HepG2 (cell line): ENCODE results near the gene CCDC170. TPM values are rescaled to one million over a fixed set of nuclear protein-coding genes. Genes with fewer than 3 reads are reported as not detected.

ENCODE experiments used
- ATAC-seq: fragments of 200-7000 bp; cut with Tn5 transposase; 3 replicates; pipeline ENCODE4 v1.9.1; 2020; ENCODE audit warnings: mild to moderate bottlenecking, moderate library complexity
- BruUV-seq: library from RNA; stranded (reverse); fragments of 400-500 nt; replicated peaks from 2 replicates; lab custom pipeline; 2021; lab: Mats Ljungman, UMichigan
- CTCF ChIA-PET: fragments of 300-600 bp; formaldehyde crosslinking; extraction: SDS; loops from one replicate; lab custom pipeline; 2021; ENCODE audit warnings: low total read pairs, inconsistent platforms, low intra/inter-chr PET ratio; lab: Yijun Ruan, JAX
- POLR2A ChIA-PET: fragments of 350-600 bp; sonication (Branson Sonifier 250); formaldehyde crosslinking; loops from one replicate; lab custom pipeline; 2020; ENCODE audit warnings: antibody characterized with exemption, inconsistent platforms; lab: Yijun Ruan, JAX
- DNase-seq: peaks from one replicate; pipeline ENCODE4 v3.0.0-alpha.2; 2015; ENCODE audit warnings: low spot score
- FAIRE-seq: peaks from 3 replicates; lab custom pipeline; 2011; peaks lifted over from hg19 to GRCh38; lab: Jason Lieb, UNC
- H2AFZ ChIP-seq: one replicate; pipeline ENCODE4 v1.6.1; 2011; ENCODE audit warnings: low read length, inconsistent platforms
- H3K27ac ChIP-seq: fragments of 300-600 bp; 3 replicates; pipeline ENCODE4 v1.8.0; 2011; ENCODE audit warnings: mixed run types, mild to moderate bottlenecking, mixed read lengths, low read length, inconsistent platforms; ENCODE audit not compliant: insufficient read depth; ENCODE audit errors: extremely low read length
- H3K27me3 ChIP-seq, 2 experiments: fragments of 200-600 bp in 1 of 2; 2 replicates in 1 of 2; 3 replicates in 1 of 2; pipeline versions ENCODE4 v1.6.0 to v1.8.0; 2011; ENCODE audit warnings: low read length in 2 of 2, mild to moderate bottlenecking in 2 of 2, moderate library complexity in 2 of 2, inconsistent platforms in 1 of 2; ENCODE audit not compliant: insufficient read depth in 2 of 2, control insufficient read depth in 1 of 2
- H3K36me3 ChIP-seq, 2 experiments: fragments of 200-600 bp in 1 of 2; replicated peaks in 1 of 2; 2 replicates in 1 of 2; 3 replicates in 1 of 2; pipeline versions ENCODE4 v1.5.1 to v1.8.0; 2011; ENCODE audit warnings: low read length in 2 of 2, inconsistent platforms in 1 of 2; ENCODE audit not compliant: insufficient read depth in 2 of 2, control insufficient read depth in 1 of 2
- H3K4me1 ChIP-seq: 2 replicates; pipeline ENCODE4 v1.5.1; 2012; ENCODE audit warnings: low read length, inconsistent platforms; ENCODE audit not compliant: insufficient read depth
- H3K4me2 ChIP-seq: 2 replicates; pipeline ENCODE4 v1.6.0; 2011; ENCODE audit warnings: low read depth, low read length, inconsistent platforms
- H3K4me3 ChIP-seq, 3 experiments: fragments of 200-600 bp in 1 of 3; sonication (generic), shearing (Covaris generic) in 1 of 3; replicated peaks in 1 of 3; 2 replicates each; pipeline ENCODE4 v1.5.1; 2011 to 2016; ENCODE audit warnings: low read length in 3 of 3, inconsistent platforms in 2 of 3, low read depth in 2 of 3, mild to moderate bottlenecking in 2 of 3, control low read depth in 1 of 3, mixed read lengths in 1 of 3; ENCODE audit not compliant: insufficient read depth in 1 of 3
- H3K79me2 ChIP-seq: one replicate; pipeline ENCODE4 v1.6.1; 2011; ENCODE audit warnings: low read length, inconsistent platforms; ENCODE audit not compliant: insufficient read depth
- H3K9ac ChIP-seq: 2 replicates; pipeline ENCODE4 v1.6.0; 2011; ENCODE audit warnings: mild to moderate bottlenecking, low read depth, low read length, inconsistent platforms; ENCODE audit not compliant: insufficient read depth
- H3K9me3 ChIP-seq: 2 replicates; pipeline ENCODE4 v1.5.1; 2012; ENCODE audit warnings: mild to moderate bottlenecking, low read length
- H4K20me1 ChIP-seq: 2 replicates; pipeline ENCODE4 v1.6.0; 2011; ENCODE audit warnings: inconsistent platforms, mild to moderate bottlenecking, low read length, moderate library complexity; ENCODE audit not compliant: insufficient read depth
- CREB1 ChIP-seq, 2 experiments: fragments of 450-650 bp in 1 of 2; IDR thresholded peaks; 2 replicates each; pipeline ENCODE4 v1.6.1; 2016 to 2017; ENCODE audit warnings: control low read depth in 1 of 2, mild to moderate bottlenecking in 1 of 2, missing compliant biosample characterization in 1 of 2, missing genetic modification characterization in 1 of 2
- FOSL1 ChIP-seq: sonication (generic); formaldehyde crosslinking; IDR thresholded peaks from 2 replicates; pipeline ENCODE4 v1.9.0; 2021; ENCODE audit warnings: missing genetic modification reagents, borderline replicate concordance
- KLF15 ChIP-seq: sonication (generic); formaldehyde crosslinking; IDR thresholded peaks from 2 replicates; pipeline ENCODE4 v1.8.1; 2023; ENCODE audit warnings: borderline replicate concordance, mild to moderate bottlenecking, inconsistent platforms, missing genetic modification reagents, mixed read lengths
- MIER3 ChIP-seq: IDR thresholded peaks from 2 replicates; pipeline ENCODE4 v1.6.1; 2016; ENCODE audit warnings: missing compliant biosample characterization, borderline replicate concordance
- SALL2 ChIP-seq: sonication (generic); formaldehyde crosslinking; IDR thresholded peaks from 2 replicates; pipeline ENCODE4 v1.8.1; 2023; ENCODE audit warnings: mild to moderate bottlenecking, missing genetic modification reagents, inconsistent platforms
- SMARCE1 ChIP-seq: fragments of 450-650 bp; IDR thresholded peaks from 2 replicates; pipeline ENCODE4 v1.6.1; 2017; ENCODE audit warnings: borderline replicate concordance
- SRSF4 ChIP-seq: fragments of 200-400 bp; formaldehyde crosslinking; IDR thresholded peaks from one replicate; pipeline ENCODE4 v1.6.1; 2018; ENCODE audit warnings: mild to moderate bottlenecking, low read depth, low read length, moderate library complexity; ENCODE audit not compliant: poor library complexity, severe bottlenecking
- ZNF251 ChIP-seq: sonication (generic); formaldehyde crosslinking; IDR thresholded peaks from 2 replicates; pipeline ENCODE4 v1.9.0; 2021; ENCODE audit warnings: mild to moderate bottlenecking, missing genetic modification reagents
- ZNF44 ChIP-seq: sonication (generic); formaldehyde crosslinking; IDR thresholded peaks from 2 replicates; pipeline ENCODE4 v1.5.1; 2020; ENCODE audit warnings: mild to moderate bottlenecking, missing genetic modification reagents
- ZNF75D ChIP-seq: sonication (generic); formaldehyde crosslinking; IDR thresholded peaks from 2 replicates; pipeline ENCODE4 v1.8.1; 2023; ENCODE audit warnings: missing genetic modification reagents, mild to moderate bottlenecking, borderline replicate concordance
- ZNF776 ChIP-seq: sonication (generic); formaldehyde crosslinking; IDR thresholded peaks from 2 replicates; pipeline ENCODE4 v1.4.0; 2020; ENCODE audit warnings: mild to moderate bottlenecking, missing genetic modification reagents
- WGBS: methylation state at CpG from one replicate; pipeline ENCODE4 v1.1.6; 2017; ENCODE audit warnings: low lambda C conversion rate; 5-methylcytosine and 5-hydroxymethylcytosine counted together
- in situ Hi-C: cut with HindIII; loops from 2 replicates; pipeline ENCODE4 v1.10.0; 2017; ENCODE audit warnings: low pct_unique_long_range_greater_than_20kb; ENCODE audit not compliant: extremely low pct_ligation_motif_present
- intact Hi-C: fragments of 100-400 bp; cut with micrococcal nuclease; formaldehyde crosslinking; loops from one replicate; pipeline ENCODE4 v1.10.0; 2022; ENCODE audit not compliant: unreplicated experiment
- polyA plus RNA-seq, 8 experiments: library from polyadenylated mRNA; depleted of rRNA in 3 of 8; stranded (reverse) in 7 of 8; unstranded in 1 of 8; fragments of >200 nt; fragmentation: Illumina TruSeq in 4 of 8; extraction: Trizol in 4 of 8; gene quantifications; 2 replicates each; pipeline versions ENCODE4 v1.2.1 to v1.2.3, GENCODE V29; 2011 to 2016; ENCODE audit warnings: low read depth in 4 of 8, missing spikeins in 1 of 8, mixed read lengths in 1 of 8; ENCODE audit not compliant: insufficient read depth in 1 of 8
- total RNA-seq, 5 experiments: library from RNA; depleted of rRNA; stranded (reverse); fragments of >200 nt; fragmentation: Illumina TruSeq; extraction: Trizol; gene quantifications; 2 replicates each; pipeline ENCODE4 v1.2.3, GENCODE V29; 2016; ENCODE audit warnings: low read depth in 1 of 5
- TF ChIP-seq, protein P1 (sequence below): sonication (generic); formaldehyde crosslinking; IDR thresholded peaks from 2 replicates; pipeline ENCODE4 v1.5.0; 2020; ENCODE audit warnings: mild to moderate bottlenecking, low read depth, missing genetic modification reagents, borderline replicate concordance
- TF ChIP-seq, protein P2 (sequence below): sonication (generic); formaldehyde crosslinking; IDR thresholded peaks from 2 replicates; pipeline ENCODE4 v1.4.0; 2020; ENCODE audit warnings: missing genetic modification reagents
- TF ChIP-seq, protein P3 (sequence below): sonication (generic); formaldehyde crosslinking; IDR thresholded peaks from 2 replicates; pipeline ENCODE4 v1.4.0; 2020; ENCODE audit warnings: missing genetic modification reagents; ENCODE audit errors: not compliant biosample characterization

The CCDC170 gene
- total and polyA plus RNA-seq, 2 of the 13 experiments (the other 11 are each of a cell fraction or from before 2014, with no cell fraction given), result 0.90 to 5.1 TPM

- FAIRE-seq, result no peak
- H3K36me3 ChIP-seq, result no peaks in the 10 kb centered on the region
- ChIA-PET POLR2A (no interaction called here), CTCF (no interaction called here)
- no peak for DNase-seq
- TF ChIP-seq MIER3 (no peak), ZNF251 (CRISPR knock-in tag) (no peak), CREB1 (IDR thresholded peaks at IDR 0.05) (no peak), CREB1 (CRISPR knock-in tag; IDR thresholded peaks at IDR 0.05) (no peak), ZNF75D (no peak), SMARCE1 (no peak), SALL2 (CRISPR knock-in tag) (no peak), ZNF776 (CRISPR knock-in tag) (no peak), ZNF44 (CRISPR knock-in tag) (no peak), SRSF4 (no peak), KLF15 (CRISPR knock-in tag) (no peak), FOSL1 (no peak)
- TF ChIP-seq, protein P1, sequence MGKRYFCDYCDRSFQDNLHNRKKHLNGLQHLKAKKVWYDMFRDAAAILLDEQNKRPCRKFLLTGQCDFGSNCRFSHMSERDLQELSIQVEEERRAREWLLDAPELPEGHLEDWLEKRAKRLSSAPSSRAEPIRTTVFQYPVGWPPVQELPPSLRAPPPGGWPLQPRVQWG (CRISPR knock-in tag), result no peak
- TF ChIP-seq, protein P2, sequence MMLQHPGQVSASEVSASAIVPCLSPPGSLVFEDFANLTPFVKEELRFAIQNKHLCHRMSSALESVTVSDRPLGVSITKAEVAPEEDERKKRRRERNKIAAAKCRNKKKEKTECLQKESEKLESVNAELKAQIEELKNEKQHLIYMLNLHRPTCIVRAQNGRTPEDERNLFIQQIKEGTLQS (CRISPR knock-in tag), result no peak
- TF ChIP-seq, protein P3, sequence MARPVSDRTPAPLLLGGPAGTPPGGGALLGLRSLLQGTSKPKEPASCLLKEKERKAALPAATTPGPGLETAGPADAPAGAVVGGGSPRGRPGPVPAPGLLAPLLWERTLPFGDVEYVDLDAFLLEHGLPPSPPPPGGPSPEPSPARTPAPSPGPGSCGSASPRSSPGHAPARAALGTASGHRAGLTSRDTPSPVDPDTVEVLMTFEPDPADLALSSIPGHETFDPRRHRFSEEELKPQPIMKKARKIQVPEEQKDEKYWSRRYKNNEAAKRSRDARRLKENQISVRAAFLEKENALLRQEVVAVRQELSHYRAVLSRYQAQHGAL (CRISPR knock-in tag), result no peak
- H3K4me3 ChIP-seq, result no peak overlapping the region
- peaks cover 28% of the 10 kb centered on the region for H3K4me1 ChIP-seq
- H3K4me2 ChIP-seq, result no peak overlapping the region
- intact Hi-C loops (loop anchor here (5.0 kb wide), 1 partner anchor 142 kb away; the partner anchor contains the start of gene CCDC170), in situ Hi-C loops (no loop called here)
- H4K20me1 ChIP-seq, result no peaks in the 10 kb centered on the region
- no peak overlapping the region for H3K9ac ChIP-seq
- no peak overlapping the region for H3K27ac ChIP-seq
- 91% methylated on average over 3 of the region's 3 CpGs for WGBS
- no peak overlapping the region for H2AFZ ChIP-seq
- no peaks in the 10 kb centered on the region for H3K27me3 ChIP-seq
- no peaks in the 10 kb centered on the region for H3K79me2 ChIP-seq
- no peaks in the 10 kb centered on the region for H3K9me3 ChIP-seq
- BruUV-seq, result no TSS peak
- ATAC-seq, result no peak
Observed at GRCh38 chr6:151634336-151634720, 140.5 kb downstream of the CCDC170 start.
